Measurements from ENCODE around the gene SORL1.

- TF ChIP-seq E2F4 (CRISPR knock-in tag; IDR thresholded peaks at IDR 0.05; ENCODE audit: low read depth) (no peak), ZNF830 (CRISPR knock-in tag; IDR thresholded peaks at IDR 0.05) (no peak), RFX1 (IDR thresholded peaks at IDR 0.05) (no peak), ESRRA (IDR thresholded peaks at IDR 0.05; ENCODE audit: borderline replicate concordance, low read depth) (no peak), FOXA3 (CRISPR knock-in tag; conservative IDR thresholded peaks at IDR 0.05 in 1 of 2, IDR thresholded peaks at IDR 0.05 in 1 of 2) (no peak), FOXK2 (conservative IDR thresholded peaks at IDR 0.05 in 1 of 2, IDR thresholded peaks at IDR 0.05 in 1 of 2; ENCODE audit: low read depth in 2 of 2) (no peak), NCOR1 (IDR thresholded peaks at IDR 0.05) (no peak), GATA2 (CRISPR knock-in tag; IDR thresholded peaks at IDR 0.05) (no peak), CBFB (CRISPR knock-in tag; IDR thresholded peaks at IDR 0.05) (no peak), ZHX1 (conservative IDR thresholded peaks at IDR 0.05; ENCODE audit: low read length) (no peak), CTCF (IDR thresholded peaks at IDR 0.05 in 2 of 3, conservative IDR thresholded peaks at IDR 0.05 in 1 of 3; ENCODE audit: insufficient read depth in 2 of 3, low read depth in 1 of 3, low read length in 3 of 3) (no peak), KAT2B (IDR thresholded peaks at IDR 0.05; ENCODE audit: low read depth, low read length) (no peak), ZBTB40 (IDR thresholded peaks at IDR 0.05) (no peak), ZBTB40 (CRISPR knock-in tag; IDR thresholded peaks at IDR 0.05) (no peak)
- TF ChIP-seq, protein P1, sequence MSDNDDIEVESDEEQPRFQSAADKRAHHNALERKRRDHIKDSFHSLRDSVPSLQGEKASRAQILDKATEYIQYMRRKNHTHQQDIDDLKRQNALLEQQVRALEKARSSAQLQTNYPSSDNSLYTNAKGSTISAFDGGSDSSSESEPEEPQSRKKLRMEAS (CRISPR knock-in tag; IDR thresholded peaks at IDR 0.05) = no peak
Observed at GRCh38 chr11:121564948-121565684, 113.0 kb downstream of the SORL1 start.
